H54 (cell line): ENCODE data around the gene NTRK3.

Source experiments
- DNase-seq: peaks from one replicate; pipeline ENCODE4 v3.0.0; 2011; ENCODE audit warnings: low spot score, mixed read lengths; ENCODE audit not compliant: insufficient read length
- FAIRE-seq: peaks from 3 replicates; lab custom pipeline; 2011; peaks lifted over from hg19 to GRCh38; lab: Jason Lieb, UNC
- POLR2A ChIP-seq: IDR thresholded peaks from 2 replicates; pipeline ENCODE4 v1.6.1; 2011; ENCODE audit warnings: low read depth, mild to moderate bottlenecking, low read length

NTRK3 gene

DNA sequence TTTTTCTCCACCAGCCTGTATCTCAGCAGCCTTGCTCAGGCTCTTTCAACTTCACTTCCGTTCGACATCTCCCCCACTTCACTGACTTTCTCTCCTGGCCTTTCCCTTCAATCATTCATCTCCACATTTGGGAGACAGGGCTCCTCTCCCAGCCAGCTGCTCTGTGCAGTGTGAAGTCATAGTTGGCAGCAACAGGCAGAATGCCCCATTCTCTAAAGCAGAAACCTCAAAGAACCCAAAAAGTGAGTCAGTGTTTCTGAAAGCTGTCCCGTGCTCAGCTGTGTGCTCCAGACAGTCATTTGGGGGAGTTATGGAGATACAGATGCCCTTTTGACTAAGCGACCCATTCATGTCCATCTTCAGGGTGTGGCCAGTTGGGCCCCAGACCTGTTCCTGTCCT is 54.3 kb downstream of the NTRK3 start:
- TF ChIP-seq POLR2A: no peak
- DNase-seq (no peak), FAIRE-seq (no peak)

DNA sequence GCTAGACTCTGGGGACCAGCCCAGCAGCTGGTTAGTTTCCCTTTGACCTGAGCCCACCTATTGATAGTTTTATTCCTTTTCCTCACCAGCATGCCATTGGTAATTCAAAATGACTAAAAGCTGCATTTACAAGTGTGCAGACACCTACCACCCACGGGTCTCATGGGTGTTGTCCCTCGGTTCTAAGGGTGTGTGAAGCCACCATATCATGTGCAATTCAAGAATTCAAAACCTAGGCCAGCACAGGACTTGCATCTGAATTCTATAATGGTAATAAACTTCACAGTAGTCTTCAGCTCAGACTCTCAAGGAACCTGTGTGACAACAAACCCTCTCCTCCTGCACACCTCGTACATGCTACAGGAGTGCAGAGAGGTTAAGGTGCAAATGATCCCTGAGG is 55.3 kb downstream of the NTRK3 start:
- FAIRE-seq (no peak), DNase-seq (no peak)
- TF ChIP-seq POLR2A: no peak

DNA sequence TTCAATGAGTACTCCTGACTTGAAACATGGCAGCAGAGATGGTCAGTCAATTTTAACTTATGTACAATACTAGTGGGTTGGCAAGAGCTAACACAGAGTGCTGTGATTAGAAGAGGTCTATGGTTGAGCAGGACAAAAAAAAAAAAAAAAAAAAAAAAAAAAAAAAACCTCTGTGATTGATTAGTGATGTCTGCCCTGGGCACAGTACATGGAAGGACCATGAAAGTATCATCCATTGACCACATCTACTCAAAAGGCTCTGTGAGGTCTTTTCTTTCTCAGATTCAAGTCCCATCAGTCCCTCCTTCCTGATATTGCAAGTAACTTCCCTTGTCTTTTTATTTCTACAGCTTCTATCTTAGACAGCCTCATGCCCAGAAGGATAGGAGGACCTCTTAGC is 59.6 kb downstream of the NTRK3 start:
- DNase-seq (no peak), FAIRE-seq (no peak)
- TF ChIP-seq POLR2A: no peak

DNA sequence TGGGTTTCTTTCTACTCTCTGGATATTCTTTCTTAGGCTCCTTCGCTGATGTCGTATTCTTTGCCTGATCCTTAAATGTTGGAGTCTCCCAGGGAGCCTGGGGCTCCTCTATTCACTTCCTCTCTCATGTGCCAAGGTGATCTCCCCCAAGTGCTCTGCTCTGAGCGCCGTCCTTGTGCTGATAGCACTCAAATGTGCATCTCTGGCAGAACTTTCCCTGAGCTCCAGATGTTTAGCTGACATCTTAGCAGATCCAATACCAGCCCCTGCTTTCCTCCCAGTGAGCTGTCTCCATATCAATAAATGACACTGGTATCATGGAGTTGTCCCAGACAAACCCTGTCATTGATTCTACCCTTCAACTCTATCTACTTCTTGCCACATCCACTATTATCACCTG is 62.4 kb downstream of the NTRK3 start:
- no peak for TF ChIP-seq POLR2A
- DNase-seq: no peak
- no peak for FAIRE-seq

DNA sequence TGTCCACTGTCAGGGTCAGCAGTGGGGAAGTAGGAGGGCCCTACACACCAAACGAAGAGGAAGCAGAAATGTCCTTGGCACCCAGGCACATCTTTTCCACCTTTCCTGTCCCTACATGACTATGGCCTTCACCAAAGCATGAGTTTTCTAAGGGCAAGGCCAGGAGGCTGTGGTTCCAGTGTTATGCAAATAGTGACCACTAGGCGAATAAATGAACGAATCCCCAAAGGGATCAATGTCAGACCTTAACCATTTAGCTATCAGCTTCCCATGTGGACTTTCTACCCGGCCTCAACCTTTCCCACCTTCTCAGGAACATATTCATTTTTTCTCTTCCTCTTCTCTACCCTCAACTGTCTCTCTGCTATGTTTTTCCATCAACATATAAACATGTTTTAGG is 63.1 kb downstream of the NTRK3 start:
- DNase-seq (peak; percentile 6), FAIRE-seq (no peak)
- no peak for TF ChIP-seq POLR2A

DNA sequence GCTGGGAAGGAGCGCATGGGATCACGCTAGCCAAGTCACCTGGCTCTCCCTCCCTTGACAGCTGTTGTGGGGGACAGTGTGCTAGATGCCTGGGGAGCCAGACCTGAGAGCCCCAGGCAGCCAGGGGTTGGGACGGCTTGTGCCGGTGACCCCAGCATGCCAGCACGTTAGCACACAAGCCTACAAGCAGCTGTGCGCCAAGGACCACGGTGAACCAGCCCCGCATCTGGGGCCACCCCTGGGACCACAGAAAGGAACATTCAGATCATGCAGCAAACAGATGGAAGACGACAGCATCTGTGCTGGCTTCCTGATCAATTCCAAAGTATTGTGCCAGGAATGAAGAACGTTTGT is 64.8 kb downstream of the NTRK3 start:
- FAIRE-seq: no peak
- no peak for TF ChIP-seq POLR2A

DNA sequence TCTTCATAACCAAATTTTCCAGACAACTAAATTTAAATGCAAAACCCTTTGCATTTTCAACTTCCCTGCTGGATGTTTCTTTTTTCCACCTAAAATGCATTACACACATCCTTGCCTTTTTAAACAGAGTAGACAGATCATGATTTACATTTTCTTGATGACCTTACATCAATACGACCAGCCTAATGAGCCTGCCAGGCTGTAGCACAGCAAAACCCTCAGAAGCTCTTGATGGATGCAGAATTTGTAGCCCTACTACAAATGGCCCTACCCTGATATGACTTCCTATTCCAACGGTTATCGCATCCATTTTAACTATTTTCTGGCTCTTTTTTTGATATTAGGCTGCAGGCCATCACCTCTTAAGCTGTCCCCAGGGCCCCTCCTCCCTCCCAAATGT is 66.3 kb downstream of the NTRK3 start:
- FAIRE-seq (no peak), DNase-seq (no peak)
- no peak for TF ChIP-seq POLR2A

More for the DNA sequence above, 64.8 kb downstream of the NTRK3 start:
- no peak for DNase-seq

DNA sequence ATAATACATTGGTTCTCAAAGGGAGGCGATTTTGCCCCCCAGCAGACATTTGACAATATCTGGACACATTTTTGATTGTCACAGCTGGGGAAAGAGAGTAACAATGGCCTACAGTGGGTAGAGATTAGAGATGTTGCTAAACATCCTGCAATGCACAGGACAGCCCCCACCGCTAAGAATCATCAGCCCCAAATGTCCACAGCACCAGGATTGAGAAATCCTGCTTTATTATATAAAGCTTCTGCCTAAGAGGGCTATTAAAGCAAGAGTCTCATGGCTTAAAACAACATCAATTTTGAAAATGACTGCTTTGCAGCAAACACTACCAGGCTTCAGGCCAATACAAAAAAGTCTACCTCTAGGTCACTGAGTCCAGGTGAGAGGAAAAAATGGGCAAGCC is 68.2 kb downstream of the NTRK3 start:
- FAIRE-seq (no peak), DNase-seq (no peak)
- TF ChIP-seq POLR2A: no peak

DNA sequence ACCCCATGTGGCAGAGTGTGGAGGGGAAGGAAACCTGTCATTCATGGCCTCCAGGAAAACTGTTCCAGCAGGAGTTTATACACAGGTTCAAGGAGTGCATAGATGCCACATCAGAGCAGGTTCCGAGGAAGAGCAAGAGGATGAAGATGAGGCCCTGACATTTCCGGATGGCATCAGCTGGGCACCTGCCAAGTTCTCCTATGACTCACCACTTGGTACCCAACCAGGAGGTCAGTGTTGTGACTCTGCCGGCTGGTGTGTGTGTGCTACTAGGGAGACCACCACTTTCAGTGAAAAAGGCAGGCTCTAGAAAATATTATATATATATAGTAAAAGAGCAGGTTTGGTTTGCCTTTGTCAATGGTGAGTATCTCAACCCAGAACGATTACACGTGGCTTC is 69.3 kb downstream of the NTRK3 start:
- no peak for TF ChIP-seq POLR2A
- no peak for FAIRE-seq
- peak; percentile 5 for DNase-seq

DNA sequence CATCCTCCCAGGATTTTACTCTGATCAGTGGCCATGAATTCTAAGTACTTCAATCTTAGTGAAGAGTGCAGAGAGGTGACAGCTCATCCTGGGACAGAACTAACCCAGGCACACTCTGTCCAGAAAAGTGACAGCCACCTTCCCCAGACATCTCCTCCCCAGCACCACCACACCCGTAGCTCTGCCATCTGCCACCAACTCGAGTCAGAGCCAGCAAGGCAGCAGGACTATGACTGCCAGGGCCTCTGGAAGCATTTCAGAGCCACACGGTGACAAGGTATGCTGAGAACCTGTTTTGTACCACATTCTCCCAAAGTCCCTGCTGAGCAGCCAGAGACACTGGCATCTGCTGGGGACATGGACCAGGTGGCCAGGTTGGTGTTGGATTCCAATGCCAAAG is 71.0 kb downstream of the NTRK3 start:
- FAIRE-seq (no peak), DNase-seq (no peak)
- no peak for TF ChIP-seq POLR2A

DNA sequence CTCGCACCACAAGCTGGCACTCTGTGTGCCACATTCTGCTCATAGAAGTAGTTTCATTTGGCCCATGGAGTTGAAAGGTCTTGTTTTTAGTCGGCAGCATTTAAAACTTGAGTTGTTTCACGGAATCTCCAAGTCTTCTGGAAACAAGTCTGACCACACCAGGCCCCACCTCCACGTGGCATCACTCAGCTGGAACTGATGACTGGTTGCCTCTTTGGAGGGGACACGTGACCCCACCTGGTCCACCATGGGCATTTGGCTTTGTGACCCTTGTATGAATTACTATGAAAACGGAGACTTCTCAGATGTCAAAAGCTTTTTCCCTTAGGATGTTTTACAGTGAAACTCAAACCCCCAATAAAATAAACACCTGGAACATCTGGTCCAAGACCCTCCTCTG is 74.9 kb downstream of the NTRK3 start:
- no peak for TF ChIP-seq POLR2A
- FAIRE-seq (no peak), DNase-seq (no peak)

DNA sequence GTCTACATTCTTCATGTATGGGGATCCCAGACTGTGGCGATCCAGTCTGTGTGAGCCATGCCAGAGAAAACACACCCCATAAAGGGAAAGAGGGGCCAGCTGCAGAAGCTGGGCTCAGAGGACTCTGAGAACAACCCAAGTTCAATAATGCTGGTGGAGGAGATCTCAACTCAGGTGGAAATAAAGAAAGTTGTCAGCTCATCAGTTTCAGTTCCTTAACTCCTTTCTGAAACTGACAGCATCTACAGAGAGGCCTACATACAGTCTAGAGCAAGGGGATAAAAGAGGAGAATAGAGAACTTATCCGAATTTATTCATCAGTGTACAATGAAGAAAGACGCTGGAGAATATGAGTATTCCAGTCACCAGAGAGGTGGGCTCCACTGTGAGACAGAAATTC is 77.0 kb downstream of the NTRK3 start:
- no peak for FAIRE-seq
- no peak for DNase-seq
- TF ChIP-seq POLR2A: no peak

DNA sequence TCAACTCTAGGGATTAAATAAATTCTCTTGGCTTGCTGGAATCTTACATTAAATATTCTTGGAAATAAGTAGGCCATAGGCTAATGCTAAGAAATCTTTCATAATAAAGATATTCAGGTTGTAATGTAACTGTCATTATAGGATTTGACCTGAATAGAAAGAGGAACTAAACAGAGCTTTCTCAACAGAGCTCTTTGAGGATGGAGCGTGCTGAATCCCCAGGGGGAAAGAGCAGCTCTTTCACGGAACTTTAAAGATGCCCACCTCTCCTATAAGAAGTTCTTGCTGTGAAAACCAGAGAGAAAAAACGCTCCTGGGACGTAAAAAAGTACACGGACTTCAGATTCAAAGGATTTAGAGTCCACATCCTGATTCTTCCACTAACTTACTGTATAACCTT is 77.9 kb downstream of the NTRK3 start:
- no peak for FAIRE-seq
- TF ChIP-seq POLR2A: no peak
- DNase-seq: no peak

DNA sequence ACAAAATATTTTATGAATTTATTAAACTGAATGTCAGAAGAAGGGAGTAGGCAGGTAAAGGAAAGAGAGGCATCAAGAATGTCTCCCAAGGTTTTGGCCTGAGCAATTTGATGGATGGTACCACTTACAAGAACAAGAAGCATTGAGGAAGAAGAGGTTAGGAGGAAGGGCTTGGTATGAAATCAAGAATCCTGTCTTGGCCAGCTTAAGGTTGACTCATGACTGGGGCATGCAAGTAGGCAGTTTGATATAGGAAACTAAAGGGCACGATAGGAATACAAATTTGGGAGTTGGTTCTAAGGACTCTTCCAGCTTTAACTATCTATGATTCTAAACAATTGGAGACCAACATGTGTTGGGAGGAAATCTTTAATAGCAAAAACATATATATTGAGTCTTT is 79.1 kb downstream of the NTRK3 start:
- TF ChIP-seq POLR2A: no peak
- FAIRE-seq: no peak
- DNase-seq: no peak

DNA sequence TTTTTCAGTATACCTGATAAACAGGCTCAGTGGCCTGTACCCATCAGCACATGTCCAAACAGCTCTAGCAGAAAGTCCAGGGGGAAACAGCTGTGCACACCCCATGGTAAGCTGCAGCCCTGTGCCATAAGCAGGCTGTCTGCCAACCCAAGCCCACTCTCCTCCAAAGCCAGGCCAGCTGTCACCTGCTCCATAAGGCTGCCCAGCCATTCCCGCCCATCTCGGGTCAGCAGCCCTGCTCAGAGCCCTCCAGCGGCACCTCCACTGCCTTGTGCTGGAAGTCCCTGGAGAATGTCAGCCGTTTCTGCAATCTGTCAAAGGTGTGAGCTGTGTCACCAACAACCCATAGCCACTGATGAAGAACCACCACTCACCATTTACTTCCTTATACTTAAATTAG is 82.0 kb downstream of the NTRK3 start:
- DNase-seq (no peak), FAIRE-seq (no peak)
- TF ChIP-seq POLR2A: no peak
